ENCODE data around the gene B3GALT4. TPM values are rescaled to one million over a fixed set of nuclear protein-coding genes. Genes with fewer than 3 reads are reported as not detected.

B3GALT4 gene
- total and polyA plus RNA-seq, 2 experiments from 2014 or later, result 11.0 to 15.5 TPM

DNA sequence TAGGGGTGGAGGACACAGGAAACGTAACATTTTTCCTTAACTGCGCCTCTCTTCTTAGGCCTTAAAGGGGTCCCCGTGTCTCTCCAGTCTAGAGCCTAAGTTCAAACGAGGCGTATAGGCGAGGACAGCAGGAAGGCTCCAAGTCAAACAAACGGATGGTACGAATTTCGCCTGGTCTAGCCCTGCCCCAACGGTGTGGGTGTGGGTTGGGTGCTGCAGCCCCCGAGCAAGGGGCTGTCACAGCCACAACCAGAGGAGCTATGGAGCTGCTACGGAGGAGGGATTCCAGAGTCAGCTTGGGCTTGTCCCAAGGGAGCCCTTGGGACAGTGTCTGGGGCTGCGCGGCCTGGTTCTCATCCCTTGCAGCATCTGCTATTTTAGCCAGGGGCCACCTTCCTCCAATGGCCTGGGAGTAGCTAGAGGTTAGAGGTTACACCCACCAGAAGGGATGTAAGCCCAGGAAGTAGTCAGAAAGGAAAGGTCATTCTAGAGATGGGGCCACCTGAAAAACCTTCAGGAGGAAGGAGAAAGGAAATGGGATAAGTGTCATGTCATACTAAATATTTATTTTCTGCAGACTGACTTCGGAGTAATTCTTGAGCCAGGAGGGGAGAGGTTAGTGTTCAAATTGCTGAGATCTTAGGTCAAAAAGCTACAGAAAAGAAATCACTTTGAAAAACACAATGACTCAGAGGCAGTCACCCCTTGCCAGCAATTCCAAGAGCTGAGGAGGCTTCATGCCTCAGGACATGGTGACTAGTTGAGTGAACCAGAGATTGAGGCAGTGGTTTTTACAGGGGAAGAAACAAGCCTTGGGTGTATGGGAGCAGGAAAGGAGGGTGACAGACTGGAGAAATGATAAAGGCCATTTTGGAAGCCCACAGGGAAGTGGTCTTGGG is 26.9 kb upstream of the B3GALT4 start:
- peak overlapping the region; percentile 77 for H3K27ac ChIP-seq
- H3K36me3 ChIP-seq, result no peaks in the 10 kb centered on the region
- peak in 1 of 2 donors; percentile 69 for DNase-seq (ENCODE audit: low read depth in 1 of 2, low spot score in 1 of 2)
- TF ChIP-seq, protein P1, sequence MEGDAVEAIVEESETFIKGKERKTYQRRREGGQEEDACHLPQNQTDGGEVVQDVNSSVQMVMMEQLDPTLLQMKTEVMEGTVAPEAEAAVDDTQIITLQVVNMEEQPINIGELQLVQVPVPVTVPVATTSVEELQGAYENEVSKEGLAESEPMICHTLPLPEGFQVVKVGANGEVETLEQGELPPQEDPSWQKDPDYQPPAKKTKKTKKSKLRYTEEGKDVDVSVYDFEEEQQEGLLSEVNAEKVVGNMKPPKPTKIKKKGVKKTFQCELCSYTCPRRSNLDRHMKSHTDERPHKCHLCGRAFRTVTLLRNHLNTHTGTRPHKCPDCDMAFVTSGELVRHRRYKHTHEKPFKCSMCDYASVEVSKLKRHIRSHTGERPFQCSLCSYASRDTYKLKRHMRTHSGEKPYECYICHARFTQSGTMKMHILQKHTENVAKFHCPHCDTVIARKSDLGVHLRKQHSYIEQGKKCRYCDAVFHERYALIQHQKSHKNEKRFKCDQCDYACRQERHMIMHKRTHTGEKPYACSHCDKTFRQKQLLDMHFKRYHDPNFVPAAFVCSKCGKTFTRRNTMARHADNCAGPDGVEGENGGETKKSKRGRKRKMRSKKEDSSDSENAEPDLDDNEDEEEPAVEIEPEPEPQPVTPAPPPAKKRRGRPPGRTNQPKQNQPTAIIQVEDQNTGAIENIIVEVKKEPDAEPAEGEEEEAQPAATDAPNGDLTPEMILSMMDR (IDR thresholded peaks at IDR 0.05; ENCODE audit: low read depth, low read length), result no peak
- no peaks in the 10 kb centered on the region for H3K4me1 ChIP-seq (ENCODE audit: low read depth)
- H3K9me3 ChIP-seq (ENCODE audit: low read depth), result no peaks in the 10 kb centered on the region
- peak overlapping the region; percentile 45 for H3K4me3 ChIP-seq
- peaks cover 5% of the 10 kb centered on the region for H3K27me3 ChIP-seq

DNA sequence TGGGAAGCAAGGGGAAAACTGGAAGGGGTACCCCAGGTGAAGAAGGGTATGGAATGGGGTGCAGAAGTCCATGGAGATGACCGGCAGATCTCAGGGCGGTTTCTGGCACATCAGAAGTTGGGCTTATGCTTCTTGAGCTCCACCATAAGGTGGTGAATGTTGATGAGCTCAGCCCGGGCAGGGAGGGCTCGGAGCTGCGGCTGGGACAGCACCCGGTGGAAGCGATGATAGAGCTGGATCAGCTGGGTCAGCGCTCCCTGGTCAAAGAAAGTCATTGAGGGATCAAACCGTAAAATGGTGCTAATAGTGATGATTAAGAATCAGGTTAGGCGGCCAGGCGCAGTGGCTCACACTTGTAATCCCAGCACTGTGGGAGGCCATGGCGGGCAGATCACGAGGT is 26.2 kb upstream of the B3GALT4 start:
- Histone ChIP-seq H3K27ac (no peak overlapping the region), H3K4me1 (ENCODE audit: low read depth) (no peaks in the 10 kb centered on the region), H3K36me3 (no peaks in the 10 kb centered on the region), H3K27me3 (peaks cover 5% of the 10 kb centered on the region), H3K9me3 (ENCODE audit: low read depth) (no peaks in the 10 kb centered on the region), H3K4me3 (no peak overlapping the region)
- no peak for DNase-seq (ENCODE audit: low read depth in 1 of 2, low spot score in 1 of 2)
- TF ChIP-seq, protein P1 (IDR thresholded peaks at IDR 0.05; ENCODE audit: low read depth, low read length), result no peak

DNA sequence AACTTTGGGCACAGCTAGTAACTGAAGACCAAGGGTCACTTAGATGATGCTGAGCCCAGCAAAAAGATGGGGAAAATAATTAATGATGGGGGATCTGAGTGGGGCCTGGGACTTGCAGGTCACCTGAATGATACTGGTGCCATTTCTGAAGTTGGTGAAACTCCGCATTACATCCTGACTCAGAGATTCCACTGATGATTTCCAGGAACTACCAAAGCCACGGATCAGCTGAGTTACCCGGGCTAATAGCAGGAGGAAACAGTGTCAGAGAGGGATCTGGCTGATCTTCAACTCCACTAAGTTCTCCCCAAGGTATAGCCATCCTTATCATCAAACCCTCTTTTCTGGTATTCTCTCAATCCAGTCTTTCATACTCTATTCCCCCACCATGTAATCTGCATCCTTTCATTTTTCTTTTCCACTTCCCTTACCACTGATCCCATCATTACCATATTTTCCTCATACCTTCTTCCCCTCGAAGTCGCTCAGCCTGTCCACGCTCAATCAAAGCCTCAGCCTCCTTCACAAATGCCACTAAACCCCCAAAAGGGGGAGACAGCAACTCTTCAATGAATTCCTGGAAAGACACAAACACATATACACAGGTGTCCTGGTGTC is 25.4 kb upstream of the B3GALT4 start:
- Histone ChIP-seq H3K9me3 (ENCODE audit: low read depth) (no peaks in the 10 kb centered on the region), H3K4me3 (no peak overlapping the region), H3K36me3 (no peaks in the 10 kb centered on the region), H3K4me1 (ENCODE audit: low read depth) (no peaks in the 10 kb centered on the region), H3K27ac (no peak overlapping the region), H3K27me3 (peaks cover 4% of the 10 kb centered on the region)
- DNase-seq (ENCODE audit: low read depth in 1 of 2, low spot score in 1 of 2), result no peak
- TF ChIP-seq, protein P1 (IDR thresholded peaks at IDR 0.05; ENCODE audit: low read depth, low read length), result no peak

DNA sequence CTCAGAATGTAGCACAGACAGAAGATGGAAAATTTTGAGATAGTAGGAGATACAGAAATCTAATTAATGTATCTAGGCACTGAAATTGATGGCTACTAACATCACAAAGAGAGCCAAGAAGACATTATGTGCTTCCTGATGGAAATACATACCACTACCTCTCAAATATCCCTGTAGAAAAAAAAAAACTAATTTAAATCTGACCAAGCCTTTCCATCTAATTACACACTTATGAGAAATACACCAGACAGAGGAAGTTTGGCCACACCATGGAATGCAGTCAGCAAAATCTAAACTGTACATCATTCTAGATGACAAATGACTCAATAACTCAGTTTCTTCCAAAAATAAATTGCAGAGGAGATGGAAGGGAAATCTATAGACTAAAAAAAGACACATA is 24.2 kb upstream of the B3GALT4 start:
- Histone ChIP-seq H3K9me3 (ENCODE audit: low read depth) (no peaks in the 10 kb centered on the region), H3K27me3 (no peaks in the 10 kb centered on the region), H3K4me3 (no peak overlapping the region), H3K36me3 (no peaks in the 10 kb centered on the region), H3K27ac (no peak overlapping the region), H3K4me1 (ENCODE audit: low read depth) (no peaks in the 10 kb centered on the region)
- DNase-seq (ENCODE audit: low read depth in 1 of 2, low spot score in 1 of 2), result no peak
- TF ChIP-seq, protein P1 (IDR thresholded peaks at IDR 0.05; ENCODE audit: low read depth, low read length), result no peak

DNA sequence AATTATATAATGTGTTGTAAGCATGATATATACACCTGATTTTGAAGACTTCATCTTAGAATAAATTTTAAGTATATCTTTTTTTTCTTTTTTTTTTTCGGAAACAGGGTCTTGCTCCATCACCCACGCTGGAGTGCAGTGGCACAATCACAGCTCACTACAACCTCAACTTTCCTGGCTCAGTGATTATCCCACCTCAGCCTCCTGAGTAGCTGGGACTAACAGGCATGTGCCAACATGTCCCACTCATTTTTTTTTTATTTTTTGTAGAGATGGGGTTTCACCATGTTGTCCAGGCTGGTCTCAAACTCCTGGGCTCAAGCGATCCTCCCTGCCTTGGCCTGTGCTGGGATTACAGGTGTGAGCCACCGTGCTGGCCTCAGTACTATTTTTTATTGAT is 22.3 kb upstream of the B3GALT4 start:
- no peak for DNase-seq (ENCODE audit: low read depth in 1 of 2, low spot score in 1 of 2)
- Histone ChIP-seq H3K27ac (no peak overlapping the region), H3K27me3 (no peaks in the 10 kb centered on the region), H3K4me3 (no peak overlapping the region), H3K36me3 (no peaks in the 10 kb centered on the region), H3K9me3 (ENCODE audit: low read depth) (no peaks in the 10 kb centered on the region), H3K4me1 (ENCODE audit: low read depth) (no peaks in the 10 kb centered on the region)
- TF ChIP-seq, protein P1 (IDR thresholded peaks at IDR 0.05; ENCODE audit: low read depth, low read length), result no peak

Measured in cardiac muscle cell (in vitro differentiated cells and primary cell).